B cell (primary cell): ENCODE data around the gene PFKP.

Experiments used
- CTCF ChIP-seq: fragments of 200-600 bp; IDR thresholded peaks from one replicate; pipeline ENCODE4 v1.8.0; 2022; ENCODE audit warnings: antibody characterized with exemption, mild to moderate bottlenecking
- EZH2 ChIP-seq: IDR thresholded peaks from 2 replicates; pipeline ENCODE4 v1.6.1; 2012; ENCODE audit warnings: borderline replicate concordance, low read depth, mild to moderate bottlenecking, moderate library complexity, low read length; ENCODE audit not compliant: insufficient read depth, poor library complexity, severe bottlenecking

GRCh38 chr10:3132036-3133025 is 65.0 kb downstream of the PFKP start:
- TF ChIP-seq CTCF (no peak), EZH2 (no peak)
